H9 (cell line): ENCODE results near the gene SRPK2. TPM values are rescaled to one million over a fixed set of nuclear protein-coding genes. Genes with fewer than 3 reads are reported as not detected.

ENCODE experiments used
- DNase-seq: peaks from one replicate; pipeline ENCODE4 v3.0.0-alpha.2; 2017
- H2AFZ ChIP-seq: one replicate; pipeline ENCODE4 v1.6.1; 2013; ENCODE audit warnings: mild to moderate bottlenecking, low read length, control low read depth, moderate library complexity
- H2AK5ac ChIP-seq: 2 replicates; pipeline ENCODE4 v1.6.1; 2013; ENCODE audit warnings: low read length, control low read depth, mixed read lengths; ENCODE audit not compliant: insufficient read length
- H2BK120ac ChIP-seq: one replicate; pipeline ENCODE4 v1.6.1; 2013; ENCODE audit warnings: low read depth, mild to moderate bottlenecking, low read length, control low read depth, inconsistent platforms; ENCODE audit not compliant: poor library complexity, severe bottlenecking
- H2BK12ac ChIP-seq: 2 replicates; pipeline ENCODE4 v1.6.1; 2013; ENCODE audit warnings: low read length, control low read depth, mixed read lengths, low read depth; ENCODE audit not compliant: insufficient read length
- H2BK15ac ChIP-seq: 2 replicates; pipeline ENCODE4 v1.6.1; 2013; ENCODE audit warnings: low read depth, low read length, control low read depth
- H2BK20ac ChIP-seq: one replicate; pipeline ENCODE4 v1.6.1; 2013; ENCODE audit warnings: low read depth, mild to moderate bottlenecking, low read length, control low read depth, inconsistent platforms; ENCODE audit not compliant: poor library complexity, severe bottlenecking
- H2BK5ac ChIP-seq: 2 replicates; pipeline ENCODE4 v1.6.1; 2013; ENCODE audit warnings: low read length, control low read depth, mixed read lengths; ENCODE audit not compliant: insufficient read length
- H3K14ac ChIP-seq: 2 replicates; pipeline ENCODE4 v1.6.1; 2013; ENCODE audit warnings: low read length, control low read depth; ENCODE audit not compliant: insufficient read depth
- H3K18ac ChIP-seq: 2 replicates; pipeline ENCODE4 v1.6.1; 2013; ENCODE audit warnings: low read depth, mild to moderate bottlenecking, mixed read lengths, low read length, control low read depth; ENCODE audit not compliant: insufficient read length
- H3K23ac ChIP-seq: 2 replicates; pipeline ENCODE4 v1.6.1; 2013; ENCODE audit warnings: low read length, control low read depth, mixed read lengths, low read depth; ENCODE audit not compliant: insufficient read length
- H3K23me2 ChIP-seq: 2 replicates; pipeline ENCODE4 v1.6.1; 2013; ENCODE audit warnings: low read depth, mild to moderate bottlenecking, mixed read lengths, low read length, control low read depth; ENCODE audit not compliant: insufficient read length, poor library complexity, severe bottlenecking
- H3K27ac ChIP-seq: 2 replicates; pipeline ENCODE4 v1.5.1; 2013; ENCODE audit warnings: low read length, control low read depth, mixed read lengths, low read depth; ENCODE audit not compliant: insufficient read length
- H3K27me3 ChIP-seq: 2 replicates; pipeline ENCODE4 v1.6.1; 2013; ENCODE audit warnings: low read length, control low read depth, inconsistent platforms; ENCODE audit not compliant: insufficient read depth
- H3K4ac ChIP-seq: 2 replicates; pipeline ENCODE4 v1.6.1; 2013; ENCODE audit warnings: low read depth, mild to moderate bottlenecking, control low read depth, inconsistent platforms, low read length, moderate library complexity
- H3K4me1 ChIP-seq: 2 replicates; pipeline ENCODE4 v1.6.1; 2013; ENCODE audit warnings: low read length, control low read depth, inconsistent platforms; ENCODE audit not compliant: insufficient read depth
- H3K4me2 ChIP-seq: 2 replicates; pipeline ENCODE4 v1.6.1; 2013; ENCODE audit warnings: low read length, control low read depth, mixed read lengths; ENCODE audit not compliant: insufficient read length, insufficient read depth
- H3K56ac ChIP-seq: 2 replicates; pipeline ENCODE4 v1.6.1; 2013; ENCODE audit warnings: low read depth, mild to moderate bottlenecking, mixed read lengths, low read length, control low read depth; ENCODE audit not compliant: insufficient read length
- H3K79me1 ChIP-seq: 2 replicates; pipeline ENCODE4 v1.6.1; 2013; ENCODE audit warnings: low read depth, mild to moderate bottlenecking, moderate library complexity, low read length, control low read depth, inconsistent platforms; ENCODE audit not compliant: insufficient read depth, poor library complexity, severe bottlenecking
- H3K79me2 ChIP-seq: 2 replicates; pipeline ENCODE4 v1.6.1; 2013; ENCODE audit warnings: low read length, control low read depth, inconsistent platforms; ENCODE audit not compliant: insufficient read depth
- H3K9ac ChIP-seq: 2 replicates; pipeline ENCODE4 v1.6.1; 2013; ENCODE audit warnings: low read length, control low read depth, mixed read lengths; ENCODE audit not compliant: insufficient read length; ENCODE audit errors: extremely low read depth
- H3K9me3 ChIP-seq: one replicate; pipeline ENCODE4 v1.6.1; 2013; ENCODE audit warnings: low read depth, low read length, inconsistent platforms; ENCODE audit not compliant: control insufficient read depth
- H3T11ph ChIP-seq: one replicate; pipeline ENCODE4 v1.6.1; 2013; ENCODE audit warnings: mild to moderate bottlenecking, low read length, control low read depth, inconsistent platforms
- H4K20me1 ChIP-seq: one replicate; pipeline ENCODE4 v1.6.1; 2013; ENCODE audit not compliant: control insufficient read depth, insufficient read length, insufficient read depth
- H4K5ac ChIP-seq: 2 replicates; pipeline ENCODE4 v1.6.1; 2013; ENCODE audit warnings: low read depth, mild to moderate bottlenecking, mixed read lengths, low read length, control low read depth; ENCODE audit not compliant: insufficient read length
- H4K8ac ChIP-seq: replicated peaks from 2 replicates; pipeline ENCODE4 v1.6.1; 2013; ENCODE audit warnings: low read length, control low read depth, mixed read lengths, low read depth; ENCODE audit not compliant: insufficient read length
- H4K91ac ChIP-seq: 2 replicates; pipeline ENCODE4 v1.6.1; 2013; ENCODE audit warnings: low read depth, mild to moderate bottlenecking, moderate library complexity, mixed read lengths, low read length, control low read depth; ENCODE audit not compliant: insufficient read length
- H3K27ac Mint-ChIP-seq, 3 experiments: 2 replicates in 2 of 3; 3 replicates in 1 of 3; pipeline ENCODE4 v1.8.0; 2020 to 2021; ENCODE audit warnings: mixed read lengths in 3 of 3, mild to moderate bottlenecking in 1 of 3, moderate library complexity in 1 of 3
- H3K27me3 Mint-ChIP-seq: 2 replicates; pipeline ENCODE4 v1.8.0; 2021; ENCODE audit warnings: low read depth, mild to moderate bottlenecking, moderate library complexity, mixed read lengths
- H3K36me3 Mint-ChIP-seq, 3 experiments: 2 replicates in 2 of 3; 3 replicates in 1 of 3; pipeline ENCODE4 v1.8.0; 2020 to 2021; ENCODE audit warnings: low read depth in 3 of 3, mixed read lengths in 3 of 3; ENCODE audit not compliant: insufficient read depth in 1 of 3
- H3K4me1 Mint-ChIP-seq, 2 experiments: 2 replicates each; pipeline ENCODE4 v1.8.0; 2020; ENCODE audit warnings: mixed read lengths in 2 of 2
- H3K4me3 Mint-ChIP-seq, 2 experiments: 2 replicates in 1 of 2; 3 replicates in 1 of 2; pipeline ENCODE4 v1.8.0; 2020 to 2021; ENCODE audit warnings: mild to moderate bottlenecking in 2 of 2, mixed read lengths in 2 of 2, moderate library complexity in 1 of 2
- H3K9me3 Mint-ChIP-seq, 2 experiments: 2 replicates in 1 of 2; 3 replicates in 1 of 2; pipeline ENCODE4 v1.8.0; 2020; ENCODE audit warnings: mild to moderate bottlenecking in 2 of 2, mixed read lengths in 2 of 2, moderate library complexity in 1 of 2
- WGBS: extraction: QIAGEN DNeasy Blood & Tissue Kit; methylation state at CpG from one replicate; pipeline ENCODE4 v1.1.7; 2013; ENCODE audit warnings: missing lambda C conversion rate, low lambda C conversion rate, mixed read lengths; ENCODE audit not compliant: insufficient read length; ENCODE audit errors: extremely low coverage; 5-methylcytosine and 5-hydroxymethylcytosine counted together
- total RNA-seq: library from RNA; stranded (reverse); gene quantifications from 2 replicates; pipeline ENCODE4 v1.2.1, GENCODE V29; 2021
- TF ChIP-seq, protein P1 (sequence below): fragments of 200-600 bp; sonication (generic); conservative IDR thresholded peaks from 3 replicates; pipeline ENCODE4 v1.8.0; 2021; ENCODE audit warnings: antibody characterized with exemption, mild to moderate bottlenecking

The SRPK2 gene
- total RNA-seq, 1 experiment from 2014 or later = 41.1 TPM

- TF ChIP-seq, protein P1, sequence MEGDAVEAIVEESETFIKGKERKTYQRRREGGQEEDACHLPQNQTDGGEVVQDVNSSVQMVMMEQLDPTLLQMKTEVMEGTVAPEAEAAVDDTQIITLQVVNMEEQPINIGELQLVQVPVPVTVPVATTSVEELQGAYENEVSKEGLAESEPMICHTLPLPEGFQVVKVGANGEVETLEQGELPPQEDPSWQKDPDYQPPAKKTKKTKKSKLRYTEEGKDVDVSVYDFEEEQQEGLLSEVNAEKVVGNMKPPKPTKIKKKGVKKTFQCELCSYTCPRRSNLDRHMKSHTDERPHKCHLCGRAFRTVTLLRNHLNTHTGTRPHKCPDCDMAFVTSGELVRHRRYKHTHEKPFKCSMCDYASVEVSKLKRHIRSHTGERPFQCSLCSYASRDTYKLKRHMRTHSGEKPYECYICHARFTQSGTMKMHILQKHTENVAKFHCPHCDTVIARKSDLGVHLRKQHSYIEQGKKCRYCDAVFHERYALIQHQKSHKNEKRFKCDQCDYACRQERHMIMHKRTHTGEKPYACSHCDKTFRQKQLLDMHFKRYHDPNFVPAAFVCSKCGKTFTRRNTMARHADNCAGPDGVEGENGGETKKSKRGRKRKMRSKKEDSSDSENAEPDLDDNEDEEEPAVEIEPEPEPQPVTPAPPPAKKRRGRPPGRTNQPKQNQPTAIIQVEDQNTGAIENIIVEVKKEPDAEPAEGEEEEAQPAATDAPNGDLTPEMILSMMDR = no peak
- H2AFZ ChIP-seq = no peak overlapping the region
- H3K56ac ChIP-seq = no peak overlapping the region
- H3K23me2 ChIP-seq = no peaks in the 10 kb centered on the region
- no peak overlapping the region for H4K91ac ChIP-seq
- H3K79me1 ChIP-seq = no peaks in the 10 kb centered on the region
- no peak overlapping the region for H4K5ac ChIP-seq
- H2BK12ac ChIP-seq = no peak overlapping the region
- no peak overlapping the region for H3K23ac ChIP-seq
- H2BK120ac ChIP-seq = no peak overlapping the region
- no CpG with 5 or more reads among the region's 3 CpGs for WGBS
- no peak overlapping the region for H2BK20ac ChIP-seq
- no peaks in the 10 kb centered on the region; the same call in 1 of the 2 replicates for H3K4me1 ChIP-seq
- H2AK5ac ChIP-seq = no peak overlapping the region
- peaks cover 17 to 18% of the 10 kb centered on the region in 2 experiments; a peak in 3 of 4 replicates for H3K4me1 Mint-ChIP-seq
- H3K9me3 ChIP-seq = no peaks in the 10 kb centered on the region
- H4K8ac ChIP-seq = no peak overlapping the region
- no peak for DNase-seq
- no peak overlapping the region for H3K4ac ChIP-seq
- H3K27me3 Mint-ChIP-seq = no peaks in the 10 kb centered on the region
- H3K4me3 Mint-ChIP-seq = no peak overlapping the region
- no peaks in the 10 kb centered on the region for H3K27me3 ChIP-seq
- no peak overlapping the region for H2BK15ac ChIP-seq
- H3K9me3 Mint-ChIP-seq = no peaks in the 10 kb centered on the region
- H3K18ac ChIP-seq = no peak overlapping the region
- H3K27ac ChIP-seq = no peak overlapping the region
- H2BK5ac ChIP-seq = no peak overlapping the region
- no peaks in the 10 kb centered on the region for H3K79me2 ChIP-seq
- no peak overlapping the region for H3K9ac ChIP-seq
- no peak overlapping the region for H3K14ac ChIP-seq
- H3K4me2 ChIP-seq = no peak overlapping the region
- no peak overlapping the region for H3T11ph ChIP-seq
- H3K36me3 Mint-ChIP-seq = peaks cover 0 to 6% (median 0%) of the 10 kb centered on the region in 3 experiments; a peak in 1 of 7 replicates
- no peaks in the 10 kb centered on the region for H4K20me1 ChIP-seq
- no peak overlapping the region for H3K27ac Mint-ChIP-seq
These were observed 158.2 kb downstream of the SRPK2 start for GRCh38 chr7:105230486-105230885.
